Neural progenitor cell (in vitro differentiated cells): ENCODE data around the gene PJA1. TPM values are rescaled to one million over a fixed set of nuclear protein-coding genes. Genes with fewer than 3 reads are reported as not detected.

Experiments
- DNase-seq: peaks from one replicate; pipeline ENCODE4 v3.0.0-alpha.2; 2016; ENCODE audit warnings: low spot score
- H2AFZ ChIP-seq: fragments of 200-600 bp; sonication (generic); replicated peaks from 2 replicates; pipeline ENCODE4 v1.6.1; 2016; ENCODE audit warnings: antibody characterized with exemption
- H3F3A ChIP-seq: fragments of 200-600 bp; sonication (generic); 2 replicates; pipeline ENCODE4 v1.6.1; 2016; ENCODE audit warnings: antibody characterized with exemption, low read depth
- H3K27ac ChIP-seq: fragments of 200-600 bp; sonication (generic); 2 replicates; pipeline ENCODE4 v1.5.1; 2016; ENCODE audit warnings: mild to moderate bottlenecking
- H3K27me3 ChIP-seq: fragments of 200-600 bp; sonication (generic); 2 replicates; pipeline ENCODE4 v1.6.1; 2016; ENCODE audit warnings: mild to moderate bottlenecking, moderate library complexity
- H3K36me3 ChIP-seq: fragments of 200-600 bp; sonication (generic); 2 replicates; pipeline ENCODE4 v1.5.1; 2016
- H3K4me1 ChIP-seq: fragments of 200-600 bp; sonication (generic); 2 replicates; pipeline ENCODE4 v1.6.1; 2016; ENCODE audit warnings: mixed run types
- H3K4me2 ChIP-seq: fragments of 200-600 bp; sonication (generic); 2 replicates; pipeline ENCODE4 v1.6.1; 2016
- H3K4me3 ChIP-seq: fragments of 200-600 bp; sonication (generic); 2 replicates; pipeline ENCODE4 v1.5.1; 2016
- H3K79me2 ChIP-seq: fragments of 200-600 bp; sonication (generic); 2 replicates; pipeline ENCODE4 v1.6.1; 2016; ENCODE audit warnings: low read depth
- H3K9ac ChIP-seq: fragments of 200-600 bp; sonication (generic); 2 replicates; pipeline ENCODE4 v1.6.1; 2016
- H3K9me3 ChIP-seq: fragments of 200-600 bp; sonication (generic); 2 replicates; pipeline ENCODE4 v1.5.1; 2016; ENCODE audit warnings: low read depth
- H4K20me1 ChIP-seq: fragments of 200-600 bp; sonication (generic); 2 replicates; pipeline ENCODE4 v1.6.1; 2016; ENCODE audit warnings: low read depth
- H3K27ac Mint-ChIP-seq: 3 replicates; pipeline ENCODE4 v1.8.0; 2021; ENCODE audit warnings: mixed read lengths
- H3K27me3 Mint-ChIP-seq: 2 replicates; pipeline ENCODE4 v1.8.0; 2022; ENCODE audit warnings: low read depth, mild to moderate bottlenecking, inconsistent platforms, moderate library complexity, mixed read lengths; ENCODE audit not compliant: insufficient read depth
- H3K36me3 Mint-ChIP-seq: 3 replicates; pipeline ENCODE4 v1.8.0; 2021; ENCODE audit warnings: mixed read lengths
- H3K4me1 Mint-ChIP-seq: 3 replicates; pipeline ENCODE4 v1.8.0; 2021; ENCODE audit warnings: mixed read lengths
- H3K4me3 Mint-ChIP-seq: 3 replicates; pipeline ENCODE4 v1.8.0; 2021; ENCODE audit warnings: mild to moderate bottlenecking, moderate library complexity, mixed read lengths
- H3K9me3 Mint-ChIP-seq: 3 replicates; pipeline ENCODE4 v1.8.0; 2020; ENCODE audit warnings: mixed read lengths
- EZH2 ChIP-seq: fragments of 200-600 bp; sonication (generic); IDR thresholded peaks from 2 replicates; pipeline ENCODE4 v1.6.1; 2017; ENCODE audit warnings: antibody characterized with exemption, mild to moderate bottlenecking, moderate library complexity
- EZH2phosphoT487 ChIP-seq: fragments of 200-600 bp; sonication (generic); IDR thresholded peaks from 2 replicates; pipeline ENCODE4 v1.6.1; 2017; ENCODE audit warnings: antibody characterized with exemption
- total RNA-seq: library from RNA; depleted of rRNA; stranded (reverse); fragments of >200 nt; gene quantifications from 2 replicates; pipeline ENCODE4 v1.2.3, GENCODE V29; 2015; ENCODE audit warnings: low replicate concordance
- TF ChIP-seq, protein P1 (sequence below): fragments of 200-600 bp; sonication (generic); IDR thresholded peaks from 2 replicates; pipeline ENCODE4 v1.5.1; 2017; ENCODE audit warnings: antibody characterized with exemption, mild to moderate bottlenecking

PJA1 gene
- total RNA-seq, 1 donor from 2014 or later, result 62.1 TPM

DNA sequence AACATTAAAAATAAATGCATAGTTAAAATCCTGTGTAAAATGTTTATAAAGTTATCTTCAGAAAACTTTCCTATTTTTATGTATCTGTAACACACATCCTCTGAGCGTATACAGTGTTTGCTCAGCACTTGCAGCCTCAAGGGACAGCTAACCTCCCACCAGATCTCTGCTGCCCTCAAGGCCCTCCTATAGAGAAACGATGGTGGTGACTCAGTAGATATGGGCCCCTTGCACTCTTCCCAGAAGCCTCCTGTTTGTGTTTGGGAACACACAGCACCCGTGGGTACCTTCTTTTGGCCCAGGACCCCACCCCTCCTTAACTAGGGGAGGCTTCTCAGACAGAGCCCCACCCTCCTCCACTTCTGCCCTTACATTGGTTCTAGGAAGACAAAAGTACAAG, 26.7 kb downstream of the PJA1 start:
- H3K27ac ChIP-seq, result no peak overlapping the region
- H3K27me3 Mint-ChIP-seq, result peaks cover 11% of the 10 kb centered on the region
- H3K36me3 ChIP-seq, result no peaks in the 10 kb centered on the region
- peaks cover 43% of the 10 kb centered on the region for H3K4me1 ChIP-seq
- H3K4me3 Mint-ChIP-seq, result peak overlapping the region; percentile 24
- peaks cover 40% of the 10 kb centered on the region for H3F3A ChIP-seq
- no peaks in the 10 kb centered on the region for H3K9me3 ChIP-seq
- H2AFZ ChIP-seq, result no peak overlapping the region
- H3K79me2 ChIP-seq, result no peaks in the 10 kb centered on the region
- TF ChIP-seq EZH2 (no peak), EZH2phosphoT487 (no peak)
- TF ChIP-seq, protein P1, sequence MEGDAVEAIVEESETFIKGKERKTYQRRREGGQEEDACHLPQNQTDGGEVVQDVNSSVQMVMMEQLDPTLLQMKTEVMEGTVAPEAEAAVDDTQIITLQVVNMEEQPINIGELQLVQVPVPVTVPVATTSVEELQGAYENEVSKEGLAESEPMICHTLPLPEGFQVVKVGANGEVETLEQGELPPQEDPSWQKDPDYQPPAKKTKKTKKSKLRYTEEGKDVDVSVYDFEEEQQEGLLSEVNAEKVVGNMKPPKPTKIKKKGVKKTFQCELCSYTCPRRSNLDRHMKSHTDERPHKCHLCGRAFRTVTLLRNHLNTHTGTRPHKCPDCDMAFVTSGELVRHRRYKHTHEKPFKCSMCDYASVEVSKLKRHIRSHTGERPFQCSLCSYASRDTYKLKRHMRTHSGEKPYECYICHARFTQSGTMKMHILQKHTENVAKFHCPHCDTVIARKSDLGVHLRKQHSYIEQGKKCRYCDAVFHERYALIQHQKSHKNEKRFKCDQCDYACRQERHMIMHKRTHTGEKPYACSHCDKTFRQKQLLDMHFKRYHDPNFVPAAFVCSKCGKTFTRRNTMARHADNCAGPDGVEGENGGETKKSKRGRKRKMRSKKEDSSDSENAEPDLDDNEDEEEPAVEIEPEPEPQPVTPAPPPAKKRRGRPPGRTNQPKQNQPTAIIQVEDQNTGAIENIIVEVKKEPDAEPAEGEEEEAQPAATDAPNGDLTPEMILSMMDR, result no peak
- no peak overlapping the region for H3K4me2 ChIP-seq
- peak overlapping the region; percentile 93 for H3K27ac Mint-ChIP-seq
- H3K27me3 ChIP-seq, result no peaks in the 10 kb centered on the region
- DNase-seq, result no peak
- H3K36me3 Mint-ChIP-seq, result no peaks in the 10 kb centered on the region
- H3K9ac ChIP-seq, result no peak overlapping the region
- peaks cover 70% of the 10 kb centered on the region for H3K4me1 Mint-ChIP-seq
- no peak overlapping the region for H3K4me3 ChIP-seq
- H4K20me1 ChIP-seq, result no peaks in the 10 kb centered on the region
- peaks cover 7% of the 10 kb centered on the region for H3K9me3 Mint-ChIP-seq

DNA sequence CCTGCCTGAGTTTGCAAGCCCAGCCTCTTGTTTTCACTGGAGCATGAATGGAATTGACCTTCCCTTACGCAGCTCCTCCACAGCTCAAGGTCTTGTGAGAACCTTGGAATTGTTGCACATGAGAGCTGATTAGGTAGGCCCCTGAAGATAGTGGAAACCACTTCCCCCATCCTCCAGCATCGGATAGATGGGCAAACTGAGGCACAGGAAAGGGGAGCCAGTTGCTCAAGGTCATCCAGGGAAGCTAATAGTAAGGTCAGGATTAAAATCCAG, 27.2 kb downstream of the PJA1 start:
- Mint-ChIP-seq H3K27me3 (peaks cover 7% of the 10 kb centered on the region), H3K9me3 (peaks cover 7% of the 10 kb centered on the region), H3K4me1 (peaks cover 70% of the 10 kb centered on the region), H3K4me3 (no peak overlapping the region), H3K36me3 (no peaks in the 10 kb centered on the region), H3K27ac (peak overlapping the region; percentile 100)
- no peak overlapping the region for H3K27ac ChIP-seq
- no peaks in the 10 kb centered on the region for H3K79me2 ChIP-seq
- H3K9me3 ChIP-seq, result no peaks in the 10 kb centered on the region
- H3K4me3 ChIP-seq, result no peak overlapping the region
- H3K4me2 ChIP-seq, result no peak overlapping the region
- H3F3A ChIP-seq, result peaks cover 40% of the 10 kb centered on the region
- H4K20me1 ChIP-seq, result no peaks in the 10 kb centered on the region
- no peak for DNase-seq
- H3K4me1 ChIP-seq, result peaks cover 38% of the 10 kb centered on the region
- TF ChIP-seq, protein P1, result no peak
- TF ChIP-seq EZH2phosphoT487 (no peak), EZH2 (no peak)
- no peaks in the 10 kb centered on the region for H3K27me3 ChIP-seq
- H3K9ac ChIP-seq, result no peak overlapping the region
- no peaks in the 10 kb centered on the region for H3K36me3 ChIP-seq
- no peak overlapping the region for H2AFZ ChIP-seq

DNA sequence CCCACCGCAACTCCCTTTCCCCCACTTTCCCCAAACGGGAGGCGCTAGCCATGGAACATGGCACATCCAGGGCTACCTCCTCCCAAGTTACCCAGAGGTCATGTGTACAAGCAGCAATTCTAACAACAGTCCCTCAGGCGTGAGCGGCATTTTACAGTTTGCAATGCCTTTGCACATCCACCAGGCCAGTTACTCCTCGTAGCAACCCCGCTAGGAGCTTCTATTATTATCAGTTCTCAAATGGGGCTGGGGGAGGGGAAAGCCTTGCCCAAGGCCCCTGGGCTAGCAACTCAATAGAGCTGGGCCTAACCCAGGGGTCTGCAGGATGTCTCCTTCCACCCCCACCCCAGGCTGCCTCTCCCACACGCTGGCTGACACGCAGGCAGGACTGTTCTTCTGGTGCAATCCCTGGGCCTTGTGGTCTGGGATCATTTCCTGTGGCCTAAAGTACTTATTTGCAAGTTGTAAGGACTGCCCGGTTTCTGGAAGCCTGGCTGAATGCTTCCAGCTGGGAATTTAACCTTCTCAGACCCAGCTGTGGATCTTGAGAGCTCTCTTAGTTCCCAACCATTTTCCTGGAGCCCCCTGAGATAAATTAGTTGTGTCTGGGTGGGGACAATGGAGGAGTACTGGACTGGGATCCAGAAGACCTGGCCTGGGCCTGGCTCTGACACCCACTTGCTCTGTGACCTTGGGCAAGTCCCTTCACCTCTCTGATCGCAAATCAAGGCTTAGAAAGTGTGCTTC, 27.7 kb downstream of the PJA1 start:
- Histone ChIP-seq H3K27me3 (no peaks in the 10 kb centered on the region), H3K4me2 (peak overlapping the region; percentile 58), H3K9ac (no peak overlapping the region), H3K79me2 (no peaks in the 10 kb centered on the region), H3K36me3 (no peaks in the 10 kb centered on the region), H3K4me3 (no peak overlapping the region), H4K20me1 (no peaks in the 10 kb centered on the region), H3K4me1 (peaks cover 33% of the 10 kb centered on the region), H2AFZ (peak overlapping the region; percentile 42), H3K9me3 (no peaks in the 10 kb centered on the region), H3K27ac (peak overlapping the region; percentile 67), H3F3A (peaks cover 40% of the 10 kb centered on the region)
- TF ChIP-seq EZH2 (no peak), EZH2phosphoT487 (no peak)
- TF ChIP-seq, protein P1, result no peak
- peak; percentile 57 for DNase-seq
- Mint-ChIP-seq H3K27me3 (peaks cover 7% of the 10 kb centered on the region), H3K9me3 (peaks cover 7% of the 10 kb centered on the region), H3K4me1 (peaks cover 69% of the 10 kb centered on the region), H3K36me3 (no peaks in the 10 kb centered on the region), H3K4me3 (peak overlapping the region; percentile 68), H3K27ac (peak overlapping the region; percentile 100)
